Measurements from ENCODE around the gene CCDC40.

GRCh38 chr17:79990051-79990592, 46.3 kb upstream of the CCDC40 start:
- TF ChIP-seq CTCF (conservative IDR thresholded peaks at IDR 0.05; ENCODE audit: low read length) (no peak), EZH2phosphoT487 (IDR thresholded peaks at IDR 0.05; ENCODE audit: borderline replicate concordance, low read depth, low read length) (no peak)
